Measurements from ENCODE around the gene ABCC5.

DNA sequence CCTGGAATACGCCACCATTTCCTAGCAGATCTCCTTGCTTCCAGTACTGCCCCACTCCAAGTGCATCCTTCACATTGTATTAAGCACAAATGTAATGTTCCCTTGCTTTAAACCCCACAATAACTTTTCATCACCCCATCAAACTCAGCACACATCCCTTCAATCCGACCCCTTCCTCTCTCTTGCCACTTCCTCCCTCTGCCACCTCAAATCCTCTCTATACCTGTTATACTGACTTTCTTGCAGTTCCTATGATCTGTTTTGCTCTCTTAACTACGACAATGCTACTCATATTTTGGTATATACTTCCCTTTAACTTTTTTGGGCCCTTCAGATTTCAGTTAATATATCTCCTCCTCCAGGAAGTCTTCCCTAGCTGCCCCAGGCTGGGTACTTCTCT, 147.1 kb downstream of the ABCC5 start:
- TF ChIP-seq, protein P1, sequence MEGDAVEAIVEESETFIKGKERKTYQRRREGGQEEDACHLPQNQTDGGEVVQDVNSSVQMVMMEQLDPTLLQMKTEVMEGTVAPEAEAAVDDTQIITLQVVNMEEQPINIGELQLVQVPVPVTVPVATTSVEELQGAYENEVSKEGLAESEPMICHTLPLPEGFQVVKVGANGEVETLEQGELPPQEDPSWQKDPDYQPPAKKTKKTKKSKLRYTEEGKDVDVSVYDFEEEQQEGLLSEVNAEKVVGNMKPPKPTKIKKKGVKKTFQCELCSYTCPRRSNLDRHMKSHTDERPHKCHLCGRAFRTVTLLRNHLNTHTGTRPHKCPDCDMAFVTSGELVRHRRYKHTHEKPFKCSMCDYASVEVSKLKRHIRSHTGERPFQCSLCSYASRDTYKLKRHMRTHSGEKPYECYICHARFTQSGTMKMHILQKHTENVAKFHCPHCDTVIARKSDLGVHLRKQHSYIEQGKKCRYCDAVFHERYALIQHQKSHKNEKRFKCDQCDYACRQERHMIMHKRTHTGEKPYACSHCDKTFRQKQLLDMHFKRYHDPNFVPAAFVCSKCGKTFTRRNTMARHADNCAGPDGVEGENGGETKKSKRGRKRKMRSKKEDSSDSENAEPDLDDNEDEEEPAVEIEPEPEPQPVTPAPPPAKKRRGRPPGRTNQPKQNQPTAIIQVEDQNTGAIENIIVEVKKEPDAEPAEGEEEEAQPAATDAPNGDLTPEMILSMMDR (IDR thresholded peaks at IDR 0.05), result no peak
- TF ChIP-seq POLR2A (IDR thresholded peaks at IDR 0.05) (no peak), EP300 (IDR thresholded peaks at IDR 0.05) (no peak)

Data from tibial nerve (tissue), 4 donors.